ENCODE data around the gene OGFOD1.

Gene OGFOD1

DNA sequence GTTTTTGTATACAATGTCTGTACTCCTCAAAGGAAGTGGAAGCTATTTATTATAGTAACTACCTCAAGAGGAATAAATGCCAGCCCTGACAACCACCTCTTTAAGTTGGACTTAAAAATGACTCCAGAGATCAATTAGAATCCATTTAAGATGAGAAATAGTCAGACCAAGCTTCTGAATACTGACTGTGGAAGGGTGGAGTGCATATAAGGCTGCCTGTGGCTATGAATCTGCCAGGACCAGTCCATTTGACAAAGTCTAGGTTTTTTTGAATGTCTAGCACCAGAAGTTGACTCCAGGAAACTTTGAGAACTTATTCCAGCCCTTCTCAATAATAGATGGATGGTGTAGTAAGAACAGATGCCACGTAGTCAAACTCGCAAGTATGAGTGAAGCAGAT, 15.0 kb downstream of the OGFOD1 start:
- ChIA-PET CTCF (interaction anchor here (1.4 kb wide), 1 partner anchor 235 kb away, joined by 6 read pairs; no protein-coding TSS in a partner anchor), POLR2A (interaction anchor here (1.4 kb wide), 1 partner anchor 15 kb away, joined by 4 read pairs; the partner anchor contains the start of genes NUDT21 and OGFOD1)
- DNase-seq (ENCODE audit: low read depth, low spot score), result no peak

DNA sequence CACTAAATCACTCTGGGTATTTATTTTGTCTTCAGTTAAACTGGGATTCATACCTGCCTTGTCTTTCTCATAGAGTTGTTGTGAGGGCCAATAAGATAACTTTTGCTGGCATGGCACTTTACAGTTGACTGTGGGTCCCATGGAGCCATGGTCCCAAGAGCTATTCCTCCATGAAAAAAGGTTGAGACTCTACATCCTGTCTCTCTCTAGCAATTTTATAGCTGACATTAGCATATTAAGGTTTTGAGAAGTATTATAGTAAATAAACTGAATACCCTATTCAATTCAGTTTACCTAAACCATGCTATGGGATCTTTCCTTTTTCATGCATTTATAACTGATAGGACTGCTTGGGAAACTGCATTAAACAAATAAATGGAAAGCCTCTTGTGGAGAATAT, 17.4 kb downstream of the OGFOD1 start:
- TF ChIP-seq, protein P1, sequence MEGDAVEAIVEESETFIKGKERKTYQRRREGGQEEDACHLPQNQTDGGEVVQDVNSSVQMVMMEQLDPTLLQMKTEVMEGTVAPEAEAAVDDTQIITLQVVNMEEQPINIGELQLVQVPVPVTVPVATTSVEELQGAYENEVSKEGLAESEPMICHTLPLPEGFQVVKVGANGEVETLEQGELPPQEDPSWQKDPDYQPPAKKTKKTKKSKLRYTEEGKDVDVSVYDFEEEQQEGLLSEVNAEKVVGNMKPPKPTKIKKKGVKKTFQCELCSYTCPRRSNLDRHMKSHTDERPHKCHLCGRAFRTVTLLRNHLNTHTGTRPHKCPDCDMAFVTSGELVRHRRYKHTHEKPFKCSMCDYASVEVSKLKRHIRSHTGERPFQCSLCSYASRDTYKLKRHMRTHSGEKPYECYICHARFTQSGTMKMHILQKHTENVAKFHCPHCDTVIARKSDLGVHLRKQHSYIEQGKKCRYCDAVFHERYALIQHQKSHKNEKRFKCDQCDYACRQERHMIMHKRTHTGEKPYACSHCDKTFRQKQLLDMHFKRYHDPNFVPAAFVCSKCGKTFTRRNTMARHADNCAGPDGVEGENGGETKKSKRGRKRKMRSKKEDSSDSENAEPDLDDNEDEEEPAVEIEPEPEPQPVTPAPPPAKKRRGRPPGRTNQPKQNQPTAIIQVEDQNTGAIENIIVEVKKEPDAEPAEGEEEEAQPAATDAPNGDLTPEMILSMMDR (IDR thresholded peaks at IDR 0.05; ENCODE audit: insufficient read depth, low read length, missing control alignments), result no peak
- H3K4me3 ChIP-seq (ENCODE audit: low read depth, low read length), result no peak overlapping the region
- CTCF ChIA-PET, result no interaction called here
- no peak for DNase-seq (ENCODE audit: low read depth, low spot score)
- POLR2A ChIA-PET, result no interaction called here

More for the DNA sequence above, 15.0 kb downstream of the OGFOD1 start:
- TF ChIP-seq, protein P1 (IDR thresholded peaks at IDR 0.05; ENCODE audit: insufficient read depth, low read length, missing control alignments), result no peak
- H3K4me3 ChIP-seq (ENCODE audit: low read depth, low read length), result no peak overlapping the region

DNA sequence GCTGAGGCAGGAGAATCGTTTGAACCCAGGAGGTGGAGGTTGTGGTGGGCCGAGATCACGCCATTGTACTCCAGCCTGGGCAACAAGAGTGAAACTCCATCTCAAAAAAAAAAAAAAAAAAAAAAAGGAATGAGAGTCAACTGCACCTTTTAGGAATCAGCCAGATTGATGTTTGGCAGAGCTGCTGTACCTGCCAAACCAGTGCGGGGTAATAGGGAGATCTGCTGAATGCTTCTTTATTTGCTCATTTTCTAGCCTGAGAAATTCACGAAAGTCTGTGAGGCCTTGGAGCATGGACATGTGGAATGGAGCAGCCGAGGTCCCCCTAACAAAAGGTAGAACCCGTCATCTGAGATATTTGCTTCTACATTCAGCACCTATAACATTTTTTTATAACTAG, 18.4 kb downstream of the OGFOD1 start:
- POLR2A ChIA-PET, result no interaction called here
- H3K4me3 ChIP-seq (ENCODE audit: low read depth, low read length), result no peak overlapping the region
- CTCF ChIA-PET, result no interaction called here
- TF ChIP-seq, protein P1 (IDR thresholded peaks at IDR 0.05; ENCODE audit: insufficient read depth, low read length, missing control alignments), result no peak
- DNase-seq (ENCODE audit: low read depth, low spot score), result no peak

DNA sequence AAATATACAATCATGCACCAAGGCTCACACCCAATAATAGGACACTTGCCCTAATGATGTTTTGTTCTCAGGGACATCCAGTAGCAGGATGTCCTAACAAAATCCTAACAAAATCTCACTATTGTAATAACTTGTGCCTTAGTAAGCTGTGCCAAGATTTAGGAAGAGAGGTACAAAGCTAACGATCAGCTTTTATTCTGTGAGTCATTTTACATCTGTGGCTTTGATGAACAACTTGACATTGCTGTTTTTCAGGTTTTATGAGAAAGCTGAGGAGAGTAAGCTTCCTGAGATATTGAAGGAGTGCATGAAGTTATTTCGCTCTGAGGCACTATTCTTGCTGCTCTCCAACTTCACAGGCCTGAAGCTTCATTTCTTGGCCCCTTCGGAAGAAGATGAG, 18.9 kb downstream of the OGFOD1 start:
- DNase-seq (ENCODE audit: low read depth, low spot score), result no peak
- ChIA-PET POLR2A (interaction anchor here (0.6 kb wide), 1 partner anchor 53 kb away, joined by 3 read pairs; no protein-coding TSS in a partner anchor), CTCF (no interaction called here)
- TF ChIP-seq, protein P1 (IDR thresholded peaks at IDR 0.05; ENCODE audit: insufficient read depth, low read length, missing control alignments), result no peak
- no peak overlapping the region for H3K4me3 ChIP-seq (ENCODE audit: low read depth, low read length)

DNA sequence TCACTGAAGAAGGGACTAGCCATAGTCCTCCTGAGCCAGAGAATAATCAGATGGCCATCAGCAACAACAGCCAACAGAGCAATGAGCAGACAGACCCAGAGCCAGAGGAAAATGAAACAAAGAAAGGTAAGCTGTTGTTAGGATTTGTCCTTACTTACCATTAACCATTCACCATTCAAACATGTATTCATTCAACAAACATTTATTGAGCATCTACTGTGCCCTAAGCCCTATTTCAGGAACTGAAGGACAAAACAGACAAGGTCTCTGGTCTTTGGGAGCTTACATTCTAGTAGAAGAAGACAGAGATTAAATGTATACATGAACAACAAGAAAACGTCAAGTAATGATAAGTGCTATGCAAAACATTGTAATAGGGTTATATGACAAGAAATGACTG, 19.3 kb downstream of the OGFOD1 start:
- no peak for DNase-seq (ENCODE audit: low read depth, low spot score)
- POLR2A ChIA-PET, result interaction anchor here (0.6 kb wide), 1 partner anchor 53 kb away, joined by 3 read pairs; no protein-coding TSS in a partner anchor
- H3K4me3 ChIP-seq (ENCODE audit: low read depth, low read length), result no peak overlapping the region
- TF ChIP-seq, protein P1 (IDR thresholded peaks at IDR 0.05; ENCODE audit: insufficient read depth, low read length, missing control alignments), result no peak
- CTCF ChIA-PET, result no interaction called here

GRCh38 chr16:56475201-56475600, 23.8 kb downstream of the OGFOD1 start:
- TF ChIP-seq, protein P1 (IDR thresholded peaks at IDR 0.05; ENCODE audit: insufficient read depth, low read length, missing control alignments), result no peak
- H3K4me3 ChIP-seq (ENCODE audit: low read depth, low read length), result no peak overlapping the region
- DNase-seq (ENCODE audit: low read depth, low spot score), result no peak
- CTCF ChIA-PET, result interaction anchor here (1.0 to 1.2 kb wide), 3 partner anchors 35 to 226 kb away, joined by 3 to 5 read pairs (median 4); no protein-coding TSS in a partner anchor
- POLR2A ChIA-PET, result no interaction called here
